NCI-H748 treated with DMSO at 0.1 percent for 48 hours (cell line): Measurements from ENCODE around the gene GLUL.
"Not testable (repeated sequence)": the region's sequence is repeated elsewhere in the genome, so short reads cannot be mapped to it uniquely, and the experiment has no call there.

Experiments
- DNase-seq: peaks from one replicate; lab custom pipeline; 2025; lab: John Stamatoyannopoulos, UW

GLUL gene

GRCh38 chr1:182394055-182394775 lies 2.6 kb upstream of the GLUL start:
- DNase-seq, result no peak

GRCh38 chr1:182392050-182393028 lies 749 bp upstream of the GLUL start:
- DNase-seq, result no peak

- DNase-seq, result peak; percentile 42
These were observed 595 bp downstream of the GLUL start for GRCh38 chr1:182391028-182391361.

- no peak for DNase-seq
These were observed 2.0 kb downstream of the GLUL start for GRCh38 chr1:182389619-182390047.

GRCh38 chr1:182388392-182389134 lies 3.0 kb downstream of the GLUL start:
- DNase-seq, result no peak

GRCh38 chr1:182387566-182387965 lies 4.0 kb downstream of the GLUL start:
- DNase-seq, result no peak

GRCh38 chr1:182386980-182387379 lies 4.6 kb downstream of the GLUL start:
- no peak for DNase-seq

- no peak for DNase-seq
These were observed 5.4 kb downstream of the GLUL start for GRCh38 chr1:182385885-182386853.

- no peak for DNase-seq
These were observed 7.1 kb downstream of the GLUL start for GRCh38 chr1:182384387-182384960.

GRCh38 chr1:182383934-182384333 lies 7.7 kb downstream of the GLUL start:
- DNase-seq, result no peak

- no peak for DNase-seq
These were observed 8.4 kb downstream of the GLUL start for GRCh38 chr1:182383037-182383661.

- no peak for DNase-seq
These were observed 9.4 kb downstream of the GLUL start for GRCh38 chr1:182381962-182382819.

- no peak for DNase-seq
These were observed 11.4 kb downstream of the GLUL start for GRCh38 chr1:182380199-182380598.

GRCh38 chr1:182379781-182380180 lies 11.8 kb downstream of the GLUL start:
- DNase-seq, result not testable (repeated sequence)

- DNase-seq, result no peak
These were observed 14.5 kb downstream of the GLUL start for GRCh38 chr1:182376936-182377574.

- DNase-seq, result no peak
These were observed 17.3 kb downstream of the GLUL start for GRCh38 chr1:182374101-182374834.

- DNase-seq, result no peak
These were observed 21.1 kb downstream of the GLUL start for GRCh38 chr1:182370532-182370931.

- no peak for DNase-seq
These were observed 22.7 kb downstream of the GLUL start for GRCh38 chr1:182368903-182369302.
